Subcutaneous adipose tissue (tissue), 4 donors: ENCODE data around the gene IL2RG. TPM values are rescaled to one million over a fixed set of nuclear protein-coding genes. Genes with fewer than 3 reads are reported as not detected.

Source experiments
- small RNA-seq: library from RNA; depleted of rRNA; stranded (forward); fragments of <200 nt; gene quantifications from one replicate; pipeline ENCODE3, GENCODE V24; 2016
- total RNA-seq, 4 donors: library from RNA; depleted of rRNA; stranded (reverse); fragments of >200 nt; gene quantifications; one replicate each; pipeline ENCODE4 v1.1.0, GENCODE V29; 2016
- TF ChIP-seq, protein P1 (sequence below): fragments of 450-650 bp; IDR thresholded peaks from one replicate; pipeline ENCODE4 v1.5.1; 2016; ENCODE audit warnings: low read depth, mild to moderate bottlenecking, control low read depth, antibody characterized with exemption, moderate library complexity

IL2RG gene
- total RNA-seq, 4 donors from 2014 or later: 5.4 to 40.3 (median 8.5) TPM

DNA sequence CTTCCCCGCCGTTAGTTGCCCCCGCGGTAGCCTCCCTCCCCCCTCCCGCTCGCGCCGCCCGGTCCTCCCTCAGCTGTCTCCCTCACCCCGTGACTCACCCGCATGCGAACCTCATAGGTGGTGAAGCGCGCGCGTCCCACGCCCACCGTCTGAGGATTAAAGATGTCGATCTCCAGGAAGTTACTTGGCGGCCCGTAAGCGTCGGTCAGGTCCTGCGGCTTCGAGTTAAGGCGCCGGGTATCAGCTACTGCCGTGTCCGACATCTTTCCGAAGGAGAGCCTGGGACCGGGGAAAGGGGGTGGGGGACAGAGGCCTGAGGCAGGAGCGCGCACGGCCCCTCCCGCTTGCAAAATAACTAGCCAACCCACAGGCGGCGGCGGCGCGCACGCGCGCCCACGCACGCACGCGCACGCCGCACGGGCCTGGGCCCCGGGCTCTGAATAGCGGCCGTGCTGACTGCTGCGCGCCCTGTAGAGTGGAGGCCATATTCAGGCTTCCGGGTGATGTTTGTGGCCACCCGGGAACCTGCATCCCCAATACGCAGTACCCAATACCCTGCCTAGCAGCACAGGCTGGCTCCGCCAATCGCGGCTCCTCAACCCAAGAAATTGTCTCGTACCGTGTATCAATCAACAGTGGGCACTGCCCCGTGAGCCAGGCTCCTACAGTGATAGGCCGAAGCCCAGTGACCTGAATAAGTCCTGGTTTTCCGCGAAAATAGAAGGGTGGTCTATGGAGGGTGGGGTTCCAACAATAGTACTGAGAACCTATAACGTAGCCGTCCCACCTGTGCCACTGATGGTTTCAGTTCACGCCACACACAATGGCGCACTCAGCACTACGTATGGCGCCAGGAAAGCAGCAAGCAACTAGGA lies 43.1 kb downstream of the IL2RG start, which contains the start of gene SNX12:
SNX12 (minus strand) TSS at position 291 of the 875 bp plus-strand sequence; CDS start at position 263, 28 bp downstream.
- TF ChIP-seq, protein P1, sequence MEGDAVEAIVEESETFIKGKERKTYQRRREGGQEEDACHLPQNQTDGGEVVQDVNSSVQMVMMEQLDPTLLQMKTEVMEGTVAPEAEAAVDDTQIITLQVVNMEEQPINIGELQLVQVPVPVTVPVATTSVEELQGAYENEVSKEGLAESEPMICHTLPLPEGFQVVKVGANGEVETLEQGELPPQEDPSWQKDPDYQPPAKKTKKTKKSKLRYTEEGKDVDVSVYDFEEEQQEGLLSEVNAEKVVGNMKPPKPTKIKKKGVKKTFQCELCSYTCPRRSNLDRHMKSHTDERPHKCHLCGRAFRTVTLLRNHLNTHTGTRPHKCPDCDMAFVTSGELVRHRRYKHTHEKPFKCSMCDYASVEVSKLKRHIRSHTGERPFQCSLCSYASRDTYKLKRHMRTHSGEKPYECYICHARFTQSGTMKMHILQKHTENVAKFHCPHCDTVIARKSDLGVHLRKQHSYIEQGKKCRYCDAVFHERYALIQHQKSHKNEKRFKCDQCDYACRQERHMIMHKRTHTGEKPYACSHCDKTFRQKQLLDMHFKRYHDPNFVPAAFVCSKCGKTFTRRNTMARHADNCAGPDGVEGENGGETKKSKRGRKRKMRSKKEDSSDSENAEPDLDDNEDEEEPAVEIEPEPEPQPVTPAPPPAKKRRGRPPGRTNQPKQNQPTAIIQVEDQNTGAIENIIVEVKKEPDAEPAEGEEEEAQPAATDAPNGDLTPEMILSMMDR: no peak

DNA sequence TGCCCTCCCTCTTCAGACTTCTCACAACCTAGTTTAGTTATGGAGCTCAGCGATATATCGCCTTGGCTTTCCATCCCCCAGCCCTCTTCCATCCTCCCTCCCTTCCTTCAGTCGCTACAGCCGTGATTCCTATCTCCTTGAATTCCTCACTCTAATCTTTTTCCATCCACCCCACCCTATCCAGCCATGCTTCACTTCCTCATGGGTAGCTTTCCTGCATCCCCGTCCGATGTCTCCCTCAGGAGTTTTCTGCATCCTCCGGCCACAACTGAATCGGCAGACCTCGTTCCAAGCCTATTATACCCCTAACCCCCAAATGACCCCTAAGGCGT lies 43.7 kb downstream of the IL2RG start:
- TF ChIP-seq, protein P1: no peak

DNA sequence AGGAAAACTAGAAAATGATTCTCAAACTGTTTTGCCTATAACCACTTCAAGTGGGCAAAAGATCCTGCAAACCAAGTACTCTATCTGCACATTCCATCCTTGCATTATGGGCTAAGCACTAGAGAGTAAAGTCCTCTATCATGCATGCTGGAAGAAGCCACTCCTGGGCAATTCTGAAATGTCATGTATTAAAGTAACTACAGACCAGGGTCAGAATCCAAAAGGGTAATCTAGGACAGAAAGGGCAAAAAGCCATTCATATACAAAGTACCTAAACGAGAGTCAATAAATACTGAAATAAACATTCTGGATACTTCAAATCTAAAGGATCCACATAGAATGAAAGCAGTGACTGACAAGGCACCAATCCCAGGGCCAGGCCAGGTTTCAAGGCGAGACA lies 44.3 kb downstream of the IL2RG start:
- TF ChIP-seq, protein P1: no peak

DNA sequence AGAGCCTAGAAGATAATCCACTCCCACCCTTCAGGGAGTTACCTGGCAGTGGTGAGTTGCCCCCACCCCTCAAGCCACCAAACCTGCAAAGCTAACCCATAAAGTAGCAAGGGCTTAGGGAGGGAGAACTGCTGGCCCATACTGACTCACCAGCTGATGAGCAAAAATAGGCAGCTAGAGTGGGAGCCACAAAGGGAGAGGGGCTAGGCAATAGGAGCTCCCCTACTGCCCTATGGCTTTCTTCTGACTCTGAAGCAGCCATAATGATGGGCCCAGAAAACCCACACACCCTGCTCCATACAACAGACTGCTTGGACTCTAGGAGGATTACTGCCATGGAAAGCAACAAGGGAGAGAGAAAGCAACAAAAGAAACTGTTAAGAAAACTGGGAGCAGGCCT lies 51.2 kb downstream of the IL2RG start:
- TF ChIP-seq, protein P1: no peak

DNA sequence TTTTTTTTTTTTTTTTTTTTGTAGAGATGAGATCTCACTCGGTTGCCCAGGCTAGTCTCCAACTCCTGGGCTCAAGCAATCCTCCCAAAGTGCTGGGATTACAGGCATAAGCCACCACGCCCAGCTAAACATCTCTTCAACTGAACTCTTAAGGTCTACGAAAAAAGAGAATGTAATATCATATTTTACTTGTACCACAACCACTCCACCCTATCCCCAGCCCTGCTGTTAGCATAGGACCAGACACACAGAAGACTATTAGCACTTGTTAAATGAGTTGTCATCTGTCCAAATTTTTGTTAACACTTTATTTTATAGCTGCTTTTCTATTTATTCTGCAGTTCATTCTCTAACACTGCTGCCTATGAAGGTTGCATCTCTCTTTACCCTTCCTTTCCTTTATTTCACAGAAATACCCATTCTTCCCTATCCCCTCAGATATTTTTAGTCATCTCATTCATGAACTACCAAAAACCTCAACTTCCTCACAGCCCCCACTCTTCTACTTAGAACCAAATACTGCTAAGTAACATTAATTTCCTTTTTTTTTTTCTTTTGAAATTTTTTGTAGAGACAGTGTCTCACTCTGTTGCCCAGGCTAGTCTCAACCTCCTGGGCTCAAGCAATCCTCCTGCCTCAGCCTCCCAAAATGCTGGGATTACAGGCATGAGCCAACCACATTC lies 53.4 kb downstream of the IL2RG start:
- TF ChIP-seq, protein P1: no peak

Small RNAs within 50 kb of the gene (small RNA-seq; reads per million reads assigned to genes)
- not detected for gene CXorf65

Other genes with a start within 250 kb of the IL2RG start
- gene TEX11, start 202.9 kb downstream of the IL2RG start, total RNA-seq: not detected
- gene SLC7A3, start 180.5 kb downstream of the IL2RG start, total RNA-seq: not detected
- gene SNX12, start 43.2 kb downstream of the IL2RG start, total RNA-seq: 10 to 100 TPM; 27.3 to 35.0 (median 31.4) TPM
- 10 to 100 TPM; 16.7 to 32.0 (median 20.5) TPM for gene FOXO4, start 15.7 kb downstream of the IL2RG start, total RNA-seq
- not detected for gene CXorf65, start 4.8 kb downstream of the IL2RG start, total RNA-seq
- gene MED12, start 7.0 kb upstream of the IL2RG start, total RNA-seq: 10 to 100 TPM; 30.2 to 51.6 (median 43.9) TPM
- gene NLGN3, start 33.3 kb upstream of the IL2RG start, total RNA-seq: under 1 TPM in 3 of 4 donors, not detected in 1; 0.17 to 0.57 (median 0.22) TPM
- gene GJB1, start 111.6 kb upstream of the IL2RG start, total RNA-seq: not detected
- 10 to 100 TPM in 2 of 4 donors, 1 to 10 TPM in 2; 5.5 to 18.6 (median 10.6) TPM for gene ZMYM3, start 142.6 kb upstream of the IL2RG start, total RNA-seq
- gene NONO, start 172.1 kb upstream of the IL2RG start, total RNA-seq: 100 to 1,000 TPM; 127 to 235 (median 227) TPM
- 1 to 10 TPM; 1.5 to 4.6 (median 2.2) TPM for gene ITGB1BP2, start 190.2 kb upstream of the IL2RG start, total RNA-seq